Measurements from ENCODE around the gene MAP3K5. TPM values are rescaled to one million over a fixed set of nuclear protein-coding genes. Genes with fewer than 3 reads are reported as not detected.

MAP3K5 gene
- total and polyA plus RNA-seq, 9 of the 15 experiments (the other 6 are each of a cell fraction or from before 2014, with no cell fraction given), result 2.2 to 13.0 (median 9.9) TPM

DNA sequence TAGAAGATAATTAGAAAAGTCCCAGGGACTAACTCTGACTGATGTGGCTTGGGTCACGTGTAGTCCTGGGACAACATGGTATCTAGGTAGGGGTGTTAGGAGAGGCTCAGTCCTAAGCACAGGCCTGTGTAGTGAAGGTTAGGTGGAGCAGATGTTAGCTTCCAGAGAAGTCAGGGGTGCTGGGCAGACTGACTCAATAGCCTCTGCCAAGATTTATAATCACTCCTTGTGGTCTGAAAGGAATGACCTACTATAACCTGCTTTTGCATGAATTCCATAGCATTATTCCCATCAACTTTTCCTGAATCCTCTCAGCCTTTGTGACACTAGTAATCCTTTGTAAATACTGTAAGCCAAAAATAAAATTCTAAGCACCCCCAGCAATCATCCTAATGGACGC lies 19.9 kb upstream of the MAP3K5 start:
- no peaks in the 10 kb centered on the region for H4K20me1 ChIP-seq (replicated peaks; ENCODE audit: control insufficient read depth, insufficient read depth, low read length)

More for the DNA sequence above, 19.9 kb upstream of the MAP3K5 start:
- no peak overlapping the region for H3K9ac ChIP-seq (ENCODE audit: insufficient read depth in 1 of 2, low read depth in 2 of 2, low read length in 2 of 2)
- BruUV-seq (replicated peaks), result no TSS peak
- no peaks in the 10 kb centered on the region for H3K27me3 ChIP-seq (ENCODE audit: control insufficient read depth in 2 of 2, insufficient read depth in 2 of 2, low read length in 2 of 2)
- H3K27ac ChIP-seq (ENCODE audit: extremely low read depth, low read depth, low read length), result no peak overlapping the region
- H3K79me2 ChIP-seq (ENCODE audit: control insufficient read depth, insufficient read depth, low read length), result no peaks in the 10 kb centered on the region
- H3K9me1 ChIP-seq (ENCODE audit: control insufficient read depth, insufficient read depth, low read length), result no peaks in the 10 kb centered on the region
- in situ Hi-C loops (cut with MboI), result no loop called here
- no peak overlapping the region for H3K4me2 ChIP-seq (ENCODE audit: insufficient read depth, low read length)
- ATAC-seq (peak; percentile 55; the same call in 1 of the 3 replicates), DNase-seq (ENCODE audit: extremely low read depth in 1 of 4, low spot score in 3 of 4) (no peak), FAIRE-seq (no peak)
- WGBS (ENCODE audit: insufficient coverage, low coverage, missing lambda C conversion rate), result 36% methylated on average over 2 of the region's 2 CpGs
- H2AFZ ChIP-seq (ENCODE audit: low read depth, low read length), result no peak overlapping the region
- H3K9me3 ChIP-seq (replicated peaks; ENCODE audit: control insufficient read depth, insufficient read depth, low read depth, low read length), result no peaks in the 10 kb centered on the region
- no peaks in the 10 kb centered on the region for H3K36me3 ChIP-seq (ENCODE audit: control insufficient read depth, insufficient read depth, low read length)
- intact Hi-C loops (cut with micrococcal nuclease), result no loop called here
- TF ChIP-seq SIN3A (IDR thresholded peaks at IDR 0.05; ENCODE audit: borderline replicate concordance in 2 of 2, control insufficient read depth in 1 of 2, low read depth in 2 of 2, low read length in 2 of 2) (no peak), SMAD1 (IDR thresholded peaks at IDR 0.05; ENCODE audit: low read depth, low read length, partially characterized antibody) (no peak)
- TF ChIP-seq, protein P1, sequence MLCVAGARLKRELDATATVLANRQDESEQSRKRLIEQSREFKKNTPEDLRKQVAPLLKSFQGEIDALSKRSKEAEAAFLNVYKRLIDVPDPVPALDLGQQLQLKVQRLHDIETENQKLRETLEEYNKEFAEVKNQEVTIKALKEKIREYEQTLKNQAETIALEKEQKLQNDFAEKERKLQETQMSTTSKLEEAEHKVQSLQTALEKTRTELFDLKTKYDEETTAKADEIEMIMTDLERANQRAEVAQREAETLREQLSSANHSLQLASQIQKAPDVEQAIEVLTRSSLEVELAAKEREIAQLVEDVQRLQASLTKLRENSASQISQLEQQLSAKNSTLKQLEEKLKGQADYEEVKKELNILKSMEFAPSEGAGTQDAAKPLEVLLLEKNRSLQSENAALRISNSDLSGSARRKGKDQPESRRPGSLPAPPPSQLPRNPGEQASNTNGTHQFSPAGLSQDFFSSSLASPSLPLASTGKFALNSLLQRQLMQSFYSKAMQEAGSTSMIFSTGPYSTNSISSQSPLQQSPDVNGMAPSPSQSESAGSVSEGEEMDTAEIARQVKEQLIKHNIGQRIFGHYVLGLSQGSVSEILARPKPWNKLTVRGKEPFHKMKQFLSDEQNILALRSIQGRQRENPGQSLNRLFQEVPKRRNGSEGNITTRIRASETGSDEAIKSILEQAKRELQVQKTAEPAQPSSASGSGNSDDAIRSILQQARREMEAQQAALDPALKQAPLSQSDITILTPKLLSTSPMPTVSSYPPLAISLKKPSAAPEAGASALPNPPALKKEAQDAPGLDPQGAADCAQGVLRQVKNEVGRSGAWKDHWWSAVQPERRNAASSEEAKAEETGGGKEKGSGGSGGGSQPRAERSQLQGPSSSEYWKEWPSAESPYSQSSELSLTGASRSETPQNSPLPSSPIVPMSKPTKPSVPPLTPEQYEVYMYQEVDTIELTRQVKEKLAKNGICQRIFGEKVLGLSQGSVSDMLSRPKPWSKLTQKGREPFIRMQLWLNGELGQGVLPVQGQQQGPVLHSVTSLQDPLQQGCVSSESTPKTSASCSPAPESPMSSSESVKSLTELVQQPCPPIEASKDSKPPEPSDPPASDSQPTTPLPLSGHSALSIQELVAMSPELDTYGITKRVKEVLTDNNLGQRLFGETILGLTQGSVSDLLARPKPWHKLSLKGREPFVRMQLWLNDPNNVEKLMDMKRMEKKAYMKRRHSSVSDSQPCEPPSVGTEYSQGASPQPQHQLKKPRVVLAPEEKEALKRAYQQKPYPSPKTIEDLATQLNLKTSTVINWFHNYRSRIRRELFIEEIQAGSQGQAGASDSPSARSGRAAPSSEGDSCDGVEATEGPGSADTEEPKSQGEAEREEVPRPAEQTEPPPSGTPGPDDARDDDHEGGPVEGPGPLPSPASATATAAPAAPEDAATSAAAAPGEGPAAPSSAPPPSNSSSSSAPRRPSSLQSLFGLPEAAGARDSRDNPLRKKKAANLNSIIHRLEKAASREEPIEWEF (CRISPR knock-in tag; IDR thresholded peaks at IDR 0.05), result no peak
- ChIA-PET POLR2A (interaction anchor here (1.4 kb wide), 1 partner anchor 10 kb away, joined by 4 read pairs; the partner anchor contains the start of gene PEX7), CTCF (ENCODE audit: low intra/inter-chr PET ratio) (no interaction called here)
- H3K4me3 ChIP-seq, result no peak overlapping the region
- no peaks in the 10 kb centered on the region for H3K4me1 ChIP-seq (replicated peaks in 1 of 2; ENCODE audit: control insufficient read depth in 2 of 2, insufficient read depth in 2 of 2, low read length in 2 of 2)
